Fibroblast of lung (primary cell): ENCODE results near the gene MAB21L4.

Experiments
- EZH2 ChIP-seq: IDR thresholded peaks from 2 replicates; pipeline ENCODE4 v1.5.1; 2012; ENCODE audit warnings: low read length, control low read depth, mild to moderate bottlenecking; ENCODE audit errors: missing control alignments
- TF ChIP-seq, protein P1 (sequence below), 2 donors: IDR thresholded peaks in 1 of 2; conservative IDR thresholded peaks in 1 of 2; 1 replicate in 1 of 2; 2 replicates in 1 of 2; pipeline ENCODE4 v1.5.1; 2011 to 2012; ENCODE audit warnings: low read length in 2 of 2, control low read depth in 1 of 2, inconsistent platforms in 1 of 2, low read depth in 1 of 2, mild to moderate bottlenecking in 1 of 2

DNA sequence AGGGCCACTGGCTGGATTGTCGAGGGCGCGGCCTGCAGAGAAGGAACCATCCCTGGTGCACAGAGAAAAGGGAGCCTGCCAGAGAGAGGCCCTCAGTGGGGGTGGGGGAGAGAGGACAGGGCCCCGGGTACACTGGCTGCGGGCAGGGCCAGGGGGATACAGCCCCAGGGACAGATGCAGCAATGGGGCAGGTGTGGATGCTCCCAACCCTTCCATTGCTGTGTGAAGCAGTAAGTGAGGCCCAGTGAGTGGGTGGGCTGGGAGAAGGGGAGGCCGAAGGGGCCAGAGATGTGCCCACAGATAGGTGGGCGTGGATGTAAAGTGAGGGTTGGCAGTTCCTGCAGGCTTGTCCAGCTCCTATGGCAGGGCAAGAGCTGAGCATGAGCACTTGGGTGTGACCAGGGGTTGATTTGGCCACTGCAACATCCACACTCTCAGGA lies 19.9 kb downstream of the MAB21L4 start:
- TF ChIP-seq, protein P1, sequence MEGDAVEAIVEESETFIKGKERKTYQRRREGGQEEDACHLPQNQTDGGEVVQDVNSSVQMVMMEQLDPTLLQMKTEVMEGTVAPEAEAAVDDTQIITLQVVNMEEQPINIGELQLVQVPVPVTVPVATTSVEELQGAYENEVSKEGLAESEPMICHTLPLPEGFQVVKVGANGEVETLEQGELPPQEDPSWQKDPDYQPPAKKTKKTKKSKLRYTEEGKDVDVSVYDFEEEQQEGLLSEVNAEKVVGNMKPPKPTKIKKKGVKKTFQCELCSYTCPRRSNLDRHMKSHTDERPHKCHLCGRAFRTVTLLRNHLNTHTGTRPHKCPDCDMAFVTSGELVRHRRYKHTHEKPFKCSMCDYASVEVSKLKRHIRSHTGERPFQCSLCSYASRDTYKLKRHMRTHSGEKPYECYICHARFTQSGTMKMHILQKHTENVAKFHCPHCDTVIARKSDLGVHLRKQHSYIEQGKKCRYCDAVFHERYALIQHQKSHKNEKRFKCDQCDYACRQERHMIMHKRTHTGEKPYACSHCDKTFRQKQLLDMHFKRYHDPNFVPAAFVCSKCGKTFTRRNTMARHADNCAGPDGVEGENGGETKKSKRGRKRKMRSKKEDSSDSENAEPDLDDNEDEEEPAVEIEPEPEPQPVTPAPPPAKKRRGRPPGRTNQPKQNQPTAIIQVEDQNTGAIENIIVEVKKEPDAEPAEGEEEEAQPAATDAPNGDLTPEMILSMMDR (conservative IDR thresholded peaks at IDR 0.05 in 1 of 2, IDR thresholded peaks at IDR 0.05 in 1 of 2; ENCODE audit: low read depth in 1 of 2, low read length in 2 of 2), result no peak
- TF ChIP-seq EZH2, result no peak
